Astrocyte of the cerebellum (primary cell): ENCODE results near the gene AFF3.

ENCODE experiments used
- DNase-seq: peaks from one replicate; pipeline ENCODE4 v3.0.0-alpha.2; 2011; ENCODE audit warnings: low read depth
- H3K4me3 ChIP-seq: 2 replicates; pipeline ENCODE4 v1.5.1; 2011; ENCODE audit warnings: mild to moderate bottlenecking, low read depth, low read length, moderate library complexity
- CTCF ChIP-seq: IDR thresholded peaks from 2 replicates; pipeline ENCODE4 v1.5.1; 2012; ENCODE audit warnings: low read length, low read depth, moderate library complexity, mild to moderate bottlenecking; ENCODE audit errors: missing control alignments
- in situ Hi-C: cut with HindIII; loops from 2 replicates; pipeline ENCODE4 v1.10.0; 2017; ENCODE audit warnings: low sequenced_read_pairs

The AFF3 gene

GRCh38 chr2:99680946-99681345 lies 461.4 kb downstream of the AFF3 start:
- TF ChIP-seq CTCF = no peak
- DNase-seq = no peak
- no peak overlapping the region for H3K4me3 ChIP-seq
- in situ Hi-C loops = loop anchor here (5.0 kb wide), 1 partner anchor 94 kb away; no protein-coding TSS in a partner anchor

DNA sequence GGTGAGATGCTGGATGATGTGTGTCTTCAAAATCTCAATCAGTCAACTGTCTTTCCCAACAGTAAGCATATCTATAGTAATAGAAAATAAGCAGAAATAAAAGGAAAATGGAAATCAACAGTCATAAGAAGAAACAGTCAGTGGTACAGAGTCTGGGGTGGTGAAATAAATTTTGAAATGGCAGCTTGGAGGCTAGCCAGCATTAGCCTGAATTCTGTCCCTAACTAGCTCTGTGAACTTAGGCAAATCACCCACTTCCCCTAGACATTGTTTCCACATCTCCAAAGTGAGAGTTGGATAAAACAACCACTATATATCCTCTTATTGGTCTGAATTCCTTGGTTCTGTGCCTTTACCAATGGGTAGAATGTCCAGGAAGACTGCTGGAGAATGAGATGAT lies 462.9 kb downstream of the AFF3 start:
- in situ Hi-C loops = no loop called here
- no peak for TF ChIP-seq CTCF
- DNase-seq = no peak
- H3K4me3 ChIP-seq = no peak overlapping the region

DNA sequence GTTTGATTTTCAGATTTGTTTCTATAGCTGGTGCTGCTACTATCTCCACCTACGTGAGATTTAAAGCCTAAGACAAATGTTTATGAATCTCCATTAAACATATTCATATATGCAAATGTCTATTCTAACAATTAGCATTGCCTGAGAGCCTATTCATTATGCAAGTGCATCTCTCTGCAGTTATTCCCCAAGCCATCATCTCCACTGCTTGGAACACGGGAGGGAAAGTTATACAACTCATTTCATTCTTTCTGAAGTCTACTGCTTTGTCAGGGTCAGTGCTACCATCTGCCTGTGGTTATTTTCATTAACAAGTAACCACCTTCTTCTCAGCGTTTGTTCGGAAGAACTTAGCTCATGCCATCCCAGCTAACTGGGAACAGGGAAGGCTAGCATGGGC lies 463.8 kb downstream of the AFF3 start:
- DNase-seq = no peak
- in situ Hi-C loops = no loop called here
- H3K4me3 ChIP-seq = no peak overlapping the region
- no peak for TF ChIP-seq CTCF

DNA sequence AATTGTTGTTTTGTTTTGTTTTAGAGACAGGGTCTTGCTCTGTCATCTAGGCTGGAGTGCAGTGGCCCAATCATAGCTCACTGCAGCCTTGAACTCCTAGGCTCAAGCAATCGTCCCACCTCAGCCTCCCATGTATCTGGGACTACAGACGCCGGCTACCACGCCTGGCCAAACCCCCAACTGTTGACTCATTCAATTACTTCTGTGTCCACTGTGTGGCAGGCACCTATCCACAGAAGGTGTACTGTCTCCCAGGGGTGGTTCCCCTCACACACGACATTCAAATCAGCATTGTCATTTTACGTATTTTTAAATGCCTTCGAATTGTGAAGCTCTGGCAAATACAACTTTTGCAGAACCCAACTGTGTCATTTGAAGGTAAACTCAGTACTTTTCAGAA lies 464.6 kb downstream of the AFF3 start:
- no peak for DNase-seq
- H3K4me3 ChIP-seq = no peak overlapping the region
- in situ Hi-C loops = no loop called here
- no peak for TF ChIP-seq CTCF

DNA sequence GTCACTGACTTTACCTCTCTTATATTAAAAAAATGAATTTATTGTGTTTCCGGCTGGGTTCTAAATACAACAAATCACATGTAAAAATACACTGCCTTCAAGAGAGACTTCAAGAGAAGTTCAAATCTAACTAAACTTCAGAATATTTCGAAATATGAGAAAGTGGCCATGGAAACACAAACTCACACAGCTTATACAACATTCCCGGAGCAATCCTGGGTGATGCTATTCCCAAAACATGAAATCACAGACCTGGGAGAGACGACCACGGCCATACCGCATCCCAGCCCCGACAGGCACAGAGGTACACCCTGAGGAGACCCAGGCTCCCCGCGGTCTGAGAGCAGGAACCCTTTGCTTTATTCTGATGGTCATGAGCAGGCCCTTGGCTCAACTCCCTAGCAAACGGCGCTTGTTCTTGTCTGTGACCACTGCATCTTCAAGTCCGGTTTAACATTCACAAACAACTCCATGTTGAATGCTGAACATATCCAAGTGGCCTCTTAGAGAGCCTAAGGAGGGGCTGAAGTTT lies 467.2 kb downstream of the AFF3 start:
- in situ Hi-C loops = no loop called here
- TF ChIP-seq CTCF = no peak

GRCh38 chr2:99674090-99674489 lies 468.3 kb downstream of the AFF3 start:
- no peak for TF ChIP-seq CTCF

More for the DNA sequence above, 467.2 kb downstream of the AFF3 start:
- H3K4me3 ChIP-seq = no peak overlapping the region
- no peak for DNase-seq

More at GRCh38 chr2:99674090-99674489, 468.3 kb downstream of the AFF3 start:
- no peak for DNase-seq
- H3K4me3 ChIP-seq = no peak overlapping the region
- in situ Hi-C loops = no loop called here
